HCT116 (cell line): ENCODE results near the gene YWHAQ.

Experiments used
- CEBPB ChIP-seq: IDR thresholded peaks from 2 replicates; pipeline ENCODE4 v1.6.1; 2012; ENCODE audit warnings: low read depth
- EZH2 ChIP-seq: fragments of 200-600 bp; sonication (generic); IDR thresholded peaks from 2 replicates; pipeline ENCODE4 v1.6.1; 2017; ENCODE audit warnings: antibody characterized with exemption, mixed run types
- POLR2A ChIP-seq: IDR thresholded peaks from 2 replicates; pipeline ENCODE4 v1.7.0; 2011; ENCODE audit warnings: borderline replicate concordance; ENCODE audit not compliant: insufficient read depth, insufficient read length; ENCODE audit errors: extremely low read depth

DNA sequence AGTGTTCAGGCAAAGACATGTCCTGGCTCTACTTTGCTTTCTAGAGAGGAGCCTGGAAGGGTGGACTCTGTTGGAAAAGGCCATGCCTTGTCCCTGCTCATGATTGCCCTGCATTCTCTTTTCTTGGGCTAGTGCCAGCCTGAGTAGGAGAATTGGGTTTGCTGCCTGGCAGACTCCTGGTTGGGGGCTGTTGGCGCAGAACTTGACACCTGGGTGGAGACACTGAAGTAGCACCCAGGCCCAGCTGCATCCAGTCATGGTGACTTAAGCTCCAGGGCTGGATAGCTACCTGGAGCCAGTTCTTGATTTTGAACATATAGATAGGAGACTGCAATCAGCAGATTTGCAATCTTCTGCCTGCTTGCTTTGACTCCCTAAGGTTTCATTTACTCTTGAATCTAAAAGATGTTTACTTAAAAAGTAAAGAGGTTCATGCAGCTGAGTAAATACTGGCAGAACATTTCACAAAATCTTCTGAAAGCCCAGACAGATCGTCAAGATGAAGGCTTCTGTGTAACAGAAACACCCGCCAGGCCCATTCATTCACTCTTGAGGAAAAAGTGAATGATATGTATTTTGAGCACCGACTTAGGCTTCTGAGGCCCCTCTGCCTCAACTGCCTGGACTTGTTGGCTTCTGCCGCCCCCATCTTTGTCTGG lies 38.0 kb upstream of the YWHAQ start:
- TF ChIP-seq POLR2A (no peak), CEBPB (no peak), EZH2 (no peak)
